Neural crest cell (in vitro differentiated cells): ENCODE measurements around the gene ZNF888. TPM values are rescaled to one million over a fixed set of nuclear protein-coding genes. Genes with fewer than 3 reads are reported as not detected.

ENCODE experiments used
- DNase-seq: peaks from one replicate; pipeline ENCODE4 v3.0.0; 2021; ENCODE audit warnings: low read depth, mixed read lengths, low spot score
- H3K27ac Mint-ChIP-seq: one replicate; pipeline ENCODE4 v1.8.0; 2021; ENCODE audit warnings: mild to moderate bottlenecking, mixed read lengths; ENCODE audit not compliant: unreplicated experiment
- H3K27me3 Mint-ChIP-seq: 2 replicates; pipeline ENCODE4 v1.8.0; 2021; ENCODE audit warnings: low read depth, mild to moderate bottlenecking, mixed read lengths
- H3K36me3 Mint-ChIP-seq: 2 replicates; pipeline ENCODE4 v1.8.0; 2021; ENCODE audit warnings: low read depth, mild to moderate bottlenecking, mixed read lengths
- H3K4me1 Mint-ChIP-seq: 2 replicates; pipeline ENCODE4 v1.8.0; 2021; ENCODE audit warnings: mixed read lengths
- H3K4me3 Mint-ChIP-seq: one replicate; pipeline ENCODE4 v1.8.0; 2021; ENCODE audit warnings: mild to moderate bottlenecking, mixed read lengths
- H3K9me3 Mint-ChIP-seq: 2 replicates; pipeline ENCODE4 v1.8.0; 2021; ENCODE audit warnings: mixed read lengths
- total RNA-seq: library from RNA; stranded (reverse); gene quantifications from 2 replicates; pipeline ENCODE4 v1.2.1, GENCODE V29; 2021
- TF ChIP-seq, protein P1 (sequence below): fragments of 200-600 bp; sonication (generic); conservative IDR thresholded peaks from 2 replicates; pipeline ENCODE4 v1.5.0; 2021; ENCODE audit warnings: antibody characterized with exemption, mild to moderate bottlenecking

The ZNF888 gene
- total RNA-seq, 1 donor from 2014 or later = 8.2 TPM

- peak overlapping the region; percentile 96 for H3K4me3 Mint-ChIP-seq
- no peaks in the 10 kb centered on the region for H3K27me3 Mint-ChIP-seq
- H3K36me3 Mint-ChIP-seq = peaks cover 55% of the 10 kb centered on the region
- peaks cover 4% of the 10 kb centered on the region for H3K9me3 Mint-ChIP-seq
- no peak for DNase-seq
- no peak overlapping the region for H3K27ac Mint-ChIP-seq
- TF ChIP-seq, protein P1, sequence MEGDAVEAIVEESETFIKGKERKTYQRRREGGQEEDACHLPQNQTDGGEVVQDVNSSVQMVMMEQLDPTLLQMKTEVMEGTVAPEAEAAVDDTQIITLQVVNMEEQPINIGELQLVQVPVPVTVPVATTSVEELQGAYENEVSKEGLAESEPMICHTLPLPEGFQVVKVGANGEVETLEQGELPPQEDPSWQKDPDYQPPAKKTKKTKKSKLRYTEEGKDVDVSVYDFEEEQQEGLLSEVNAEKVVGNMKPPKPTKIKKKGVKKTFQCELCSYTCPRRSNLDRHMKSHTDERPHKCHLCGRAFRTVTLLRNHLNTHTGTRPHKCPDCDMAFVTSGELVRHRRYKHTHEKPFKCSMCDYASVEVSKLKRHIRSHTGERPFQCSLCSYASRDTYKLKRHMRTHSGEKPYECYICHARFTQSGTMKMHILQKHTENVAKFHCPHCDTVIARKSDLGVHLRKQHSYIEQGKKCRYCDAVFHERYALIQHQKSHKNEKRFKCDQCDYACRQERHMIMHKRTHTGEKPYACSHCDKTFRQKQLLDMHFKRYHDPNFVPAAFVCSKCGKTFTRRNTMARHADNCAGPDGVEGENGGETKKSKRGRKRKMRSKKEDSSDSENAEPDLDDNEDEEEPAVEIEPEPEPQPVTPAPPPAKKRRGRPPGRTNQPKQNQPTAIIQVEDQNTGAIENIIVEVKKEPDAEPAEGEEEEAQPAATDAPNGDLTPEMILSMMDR = no peak
- H3K4me1 Mint-ChIP-seq = peaks cover 35% of the 10 kb centered on the region
These were observed 36.5 kb upstream of the ZNF888 start for GRCh38 chr19:52959613-52960295.

GRCh38 chr19:52957591-52957990 is 34.4 kb upstream of the ZNF888 start:
- Mint-ChIP-seq H3K36me3 (peaks cover 65% of the 10 kb centered on the region), H3K9me3 (peaks cover 4% of the 10 kb centered on the region), H3K27me3 (no peaks in the 10 kb centered on the region), H3K4me1 (peaks cover 21% of the 10 kb centered on the region), H3K4me3 (no peak overlapping the region), H3K27ac (no peak overlapping the region)
- TF ChIP-seq, protein P1 = no peak
- DNase-seq = no peak

DNA sequence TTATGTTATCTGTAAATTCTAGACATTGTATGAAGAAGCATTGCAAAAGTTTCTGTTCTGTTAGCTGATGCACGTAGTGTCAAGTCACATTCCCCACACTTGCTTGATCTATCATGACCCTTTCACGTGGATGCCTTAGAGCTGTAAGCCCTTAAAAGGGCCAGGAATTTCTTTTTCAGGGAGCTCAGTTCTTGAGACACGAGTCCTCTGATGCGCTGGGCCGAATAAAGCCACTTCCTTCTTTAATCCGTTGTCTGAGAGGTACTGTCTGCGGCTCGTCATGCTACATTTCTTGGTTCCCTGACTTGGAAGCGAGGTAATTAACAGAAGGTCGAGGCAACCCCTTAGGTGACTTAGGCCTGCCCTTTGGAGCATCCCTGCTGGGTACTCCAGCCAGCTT is 33.7 kb upstream of the ZNF888 start:
- peaks cover 69% of the 10 kb centered on the region for H3K36me3 Mint-ChIP-seq
- TF ChIP-seq, protein P1 = no peak
- peak overlapping the region; percentile 43 for H3K27ac Mint-ChIP-seq
- no peak for DNase-seq
- no peak overlapping the region for H3K4me3 Mint-ChIP-seq
- no peaks in the 10 kb centered on the region for H3K27me3 Mint-ChIP-seq
- peaks cover 9% of the 10 kb centered on the region for H3K9me3 Mint-ChIP-seq
- peaks cover 16% of the 10 kb centered on the region for H3K4me1 Mint-ChIP-seq

DNA sequence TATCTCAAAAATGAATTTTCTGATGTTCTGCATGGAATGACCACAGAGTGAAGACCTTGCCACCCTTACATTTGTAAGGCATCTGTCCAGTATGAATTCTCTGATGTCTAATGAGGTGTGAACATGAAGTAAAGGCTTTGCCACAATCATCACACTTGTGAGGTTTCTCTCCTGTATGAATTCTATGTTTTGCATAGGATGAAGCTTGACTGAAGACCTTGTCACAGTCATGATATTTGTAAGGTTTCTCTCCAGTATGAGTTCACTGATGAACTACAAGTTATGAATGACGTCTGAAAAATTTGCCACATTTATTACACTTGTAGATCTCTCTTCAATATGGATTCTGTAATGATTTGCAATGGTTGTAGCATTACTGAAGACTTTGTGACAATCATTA is 26.2 kb upstream of the ZNF888 start:
- no peak for DNase-seq
- peaks cover 10% of the 10 kb centered on the region for H3K27me3 Mint-ChIP-seq
- TF ChIP-seq, protein P1 = no peak
- peak overlapping the region; percentile 31 for H3K4me3 Mint-ChIP-seq
- H3K27ac Mint-ChIP-seq = no peak overlapping the region
- peaks cover 12% of the 10 kb centered on the region for H3K4me1 Mint-ChIP-seq
- H3K36me3 Mint-ChIP-seq = peaks cover 62% of the 10 kb centered on the region
- peaks cover 21% of the 10 kb centered on the region for H3K9me3 Mint-ChIP-seq

GRCh38 chr19:52948025-52948770 is 25.0 kb upstream of the ZNF888 start:
- peaks cover 59% of the 10 kb centered on the region for H3K36me3 Mint-ChIP-seq
- peaks cover 10% of the 10 kb centered on the region for H3K27me3 Mint-ChIP-seq
- no peak for DNase-seq
- H3K27ac Mint-ChIP-seq = no peak overlapping the region
- H3K4me1 Mint-ChIP-seq = peaks cover 13% of the 10 kb centered on the region
- H3K4me3 Mint-ChIP-seq = no peak overlapping the region
- H3K9me3 Mint-ChIP-seq = peaks cover 21% of the 10 kb centered on the region
- TF ChIP-seq, protein P1 = no peak
